Cardiac fibroblast (primary cell): ENCODE results near the gene KRT36.

Experiments used
- DNase-seq, 2 donors: peaks; one replicate each; pipeline versions ENCODE4 v3.0.0 to v3.0.0-alpha.2; 2010; ENCODE audit warnings: low read depth in 2 of 2
- H3K4me3 ChIP-seq, 2 donors: replicated peaks in 1 of 2; 1 replicate in 1 of 2; 2 replicates in 1 of 2; pipeline ENCODE4 v1.5.1; 2011; ENCODE audit warnings: low read depth in 2 of 2, low read length in 2 of 2, mild to moderate bottlenecking in 2 of 2, moderate library complexity in 1 of 2
- TF ChIP-seq, protein P1 (sequence below): IDR thresholded peaks from one replicate; pipeline ENCODE4 v1.5.1; 2011; ENCODE audit warnings: low read depth, mild to moderate bottlenecking, low read length, inconsistent platforms

KRT36 gene

DNA sequence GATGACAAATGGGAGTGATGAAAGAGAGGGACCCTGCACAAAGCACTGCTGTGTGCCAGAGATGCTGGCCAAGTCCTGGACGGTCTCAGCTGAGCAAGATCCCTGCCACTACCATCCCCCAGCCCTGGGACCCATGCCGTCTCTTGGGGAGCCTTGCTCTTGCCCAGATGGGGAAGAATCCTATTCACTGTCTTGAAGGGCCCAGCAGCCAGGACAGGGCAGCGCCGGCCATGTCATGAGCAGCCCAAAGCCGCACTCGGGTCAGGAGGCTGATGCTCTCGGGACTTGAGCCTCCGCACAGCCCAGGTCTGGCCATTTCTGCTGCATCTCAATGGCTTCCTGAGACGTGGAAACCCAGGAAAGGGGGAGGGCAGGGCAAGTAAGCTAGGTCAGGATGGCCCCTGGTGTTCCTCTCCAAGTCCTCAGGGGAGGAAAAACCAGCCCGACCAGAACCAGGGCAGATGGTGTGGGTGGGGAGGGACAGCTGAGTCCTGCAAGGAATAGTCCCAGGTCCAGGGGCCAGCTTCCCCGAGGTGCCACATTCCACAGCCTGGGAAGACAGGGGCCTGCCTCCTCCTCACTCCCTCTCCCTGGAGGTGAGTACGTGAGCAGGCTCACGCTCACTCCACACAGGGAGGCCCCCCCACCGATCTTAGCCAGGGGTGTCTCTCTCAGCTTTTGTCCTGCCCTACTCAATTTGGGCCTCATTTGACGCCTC lies 46.2 kb upstream of the KRT36 start:
- TF ChIP-seq, protein P1, sequence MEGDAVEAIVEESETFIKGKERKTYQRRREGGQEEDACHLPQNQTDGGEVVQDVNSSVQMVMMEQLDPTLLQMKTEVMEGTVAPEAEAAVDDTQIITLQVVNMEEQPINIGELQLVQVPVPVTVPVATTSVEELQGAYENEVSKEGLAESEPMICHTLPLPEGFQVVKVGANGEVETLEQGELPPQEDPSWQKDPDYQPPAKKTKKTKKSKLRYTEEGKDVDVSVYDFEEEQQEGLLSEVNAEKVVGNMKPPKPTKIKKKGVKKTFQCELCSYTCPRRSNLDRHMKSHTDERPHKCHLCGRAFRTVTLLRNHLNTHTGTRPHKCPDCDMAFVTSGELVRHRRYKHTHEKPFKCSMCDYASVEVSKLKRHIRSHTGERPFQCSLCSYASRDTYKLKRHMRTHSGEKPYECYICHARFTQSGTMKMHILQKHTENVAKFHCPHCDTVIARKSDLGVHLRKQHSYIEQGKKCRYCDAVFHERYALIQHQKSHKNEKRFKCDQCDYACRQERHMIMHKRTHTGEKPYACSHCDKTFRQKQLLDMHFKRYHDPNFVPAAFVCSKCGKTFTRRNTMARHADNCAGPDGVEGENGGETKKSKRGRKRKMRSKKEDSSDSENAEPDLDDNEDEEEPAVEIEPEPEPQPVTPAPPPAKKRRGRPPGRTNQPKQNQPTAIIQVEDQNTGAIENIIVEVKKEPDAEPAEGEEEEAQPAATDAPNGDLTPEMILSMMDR = no peak
- no peak for DNase-seq
- H3K4me3 ChIP-seq = no peak overlapping the region

- TF ChIP-seq, protein P1 = no peak
- no peak overlapping the region for H3K4me3 ChIP-seq
- no peak for DNase-seq
Measured at GRCh38 chr17:41534899-41535546, 45.3 kb upstream of the KRT36 start.

- TF ChIP-seq, protein P1 = no peak
- no peak for DNase-seq
- H3K4me3 ChIP-seq = no peak overlapping the region
Measured at GRCh38 chr17:41533613-41534012, 43.9 kb upstream of the KRT36 start.

DNA sequence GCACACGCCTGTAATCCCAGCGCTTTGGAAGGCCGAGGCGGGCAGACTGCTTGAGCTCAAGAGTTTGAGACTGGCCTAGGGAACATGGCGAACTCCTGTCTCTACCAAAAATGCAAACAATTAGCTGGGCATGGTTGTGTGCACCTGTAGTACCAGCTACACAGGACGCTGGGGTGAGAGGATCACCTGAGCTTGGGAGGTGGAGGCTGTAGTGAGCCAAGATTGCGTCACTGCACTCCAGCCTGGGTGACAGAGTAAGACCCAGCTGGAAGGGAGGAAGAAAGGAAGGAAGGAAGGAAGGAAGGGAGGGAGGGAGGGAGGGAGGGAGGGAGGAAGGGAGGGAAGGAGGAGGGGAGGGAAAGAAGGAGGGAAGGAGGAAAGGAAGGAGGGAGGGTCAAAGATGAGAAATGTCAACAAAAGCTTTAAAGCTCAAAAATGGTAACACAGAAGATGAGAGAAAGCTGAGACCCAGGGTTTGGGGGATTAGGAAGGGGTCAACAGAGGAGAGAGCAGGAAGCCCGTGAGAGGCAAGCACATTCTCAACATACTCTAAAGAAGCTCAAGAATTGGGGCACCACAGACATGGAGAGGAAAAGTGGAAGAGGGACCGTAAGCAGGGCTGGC lies 43.3 kb upstream of the KRT36 start:
- TF ChIP-seq, protein P1 = no peak
- no peak overlapping the region for H3K4me3 ChIP-seq

GRCh38 chr17:41531993-41532392 lies 42.3 kb upstream of the KRT36 start:
- DNase-seq = no peak
- H3K4me3 ChIP-seq = no peak overlapping the region
- TF ChIP-seq, protein P1 = no peak

More for the DNA sequence above, 43.3 kb upstream of the KRT36 start:
- DNase-seq = no peak

GRCh38 chr17:41530062-41531048 lies 40.6 kb upstream of the KRT36 start:
- H3K4me3 ChIP-seq = no peak overlapping the region
- peak; percentile 80 to 87 for DNase-seq
- TF ChIP-seq, protein P1 = no peak
